K562 (cell line): ENCODE results near the gene C16orf74.

ENCODE experiments used
- NCOA2 ChIP-seq, 2 experiments: fragments of 450-650 bp; IDR thresholded peaks; 2 replicates each; pipeline ENCODE4 v1.6.1; 2018; ENCODE audit warnings: mild to moderate bottlenecking in 2 of 2, moderate library complexity in 1 of 2; ENCODE audit not compliant: partially characterized antibody in 2 of 2
- POLR2AphosphoS5 ChIP-seq: IDR thresholded peaks from 2 replicates; pipeline ENCODE4 v1.6.1; 2011; ENCODE audit warnings: mild to moderate bottlenecking, low read depth, low read length, moderate library complexity; ENCODE audit not compliant: control insufficient read depth, insufficient read depth
- ZNF407 ChIP-seq: fragments of 450-650 bp; IDR thresholded peaks from 2 replicates; pipeline ENCODE4 v1.6.1; 2016; ENCODE audit warnings: low read depth
- TF ChIP-seq, protein P1 (sequence below): fragments of 450-650 bp; IDR thresholded peaks from 2 replicates; pipeline ENCODE4 v1.6.1; 2018; ENCODE audit not compliant: partially characterized antibody
- TF ChIP-seq, protein P2 (sequence below): sonication (generic); formaldehyde crosslinking; IDR thresholded peaks from 2 replicates; pipeline ENCODE4 v1.8.1; 2022; ENCODE audit warnings: missing genetic modification reagents

DNA sequence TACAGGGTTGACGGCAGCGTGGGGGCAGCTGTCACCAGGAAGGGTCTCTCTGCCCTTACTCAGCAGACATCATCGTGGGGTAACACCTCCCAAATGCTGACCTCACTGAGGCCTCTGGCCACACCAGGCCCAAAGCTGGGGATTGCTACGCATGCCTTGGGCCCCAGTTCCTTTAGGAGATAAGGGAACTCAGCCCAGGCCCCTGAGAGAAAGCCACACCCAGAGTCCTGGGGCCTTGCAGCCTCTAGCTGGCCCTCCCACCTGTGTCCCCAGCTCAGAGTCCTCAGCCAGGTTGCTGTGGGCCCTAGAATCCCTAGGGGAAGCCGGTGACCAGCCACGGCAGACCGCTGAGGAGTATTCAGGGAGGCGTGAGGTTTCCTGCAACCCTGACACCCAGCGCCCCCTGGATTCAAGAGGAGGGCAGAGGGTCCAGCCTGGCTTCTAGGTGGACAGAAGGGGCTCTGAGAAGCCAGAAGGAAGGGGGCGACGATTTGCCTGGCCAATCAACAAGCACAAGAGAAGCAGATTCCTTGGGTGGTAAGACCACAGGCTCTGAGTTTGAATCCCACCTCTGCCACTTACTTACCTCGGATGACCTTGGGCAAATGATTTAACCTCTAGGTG, 51.8 kb downstream of the C16orf74 start:
- TF ChIP-seq POLR2AphosphoS5: no peak
- no peak for TF ChIP-seq ZNF407
- TF ChIP-seq, protein P1, sequence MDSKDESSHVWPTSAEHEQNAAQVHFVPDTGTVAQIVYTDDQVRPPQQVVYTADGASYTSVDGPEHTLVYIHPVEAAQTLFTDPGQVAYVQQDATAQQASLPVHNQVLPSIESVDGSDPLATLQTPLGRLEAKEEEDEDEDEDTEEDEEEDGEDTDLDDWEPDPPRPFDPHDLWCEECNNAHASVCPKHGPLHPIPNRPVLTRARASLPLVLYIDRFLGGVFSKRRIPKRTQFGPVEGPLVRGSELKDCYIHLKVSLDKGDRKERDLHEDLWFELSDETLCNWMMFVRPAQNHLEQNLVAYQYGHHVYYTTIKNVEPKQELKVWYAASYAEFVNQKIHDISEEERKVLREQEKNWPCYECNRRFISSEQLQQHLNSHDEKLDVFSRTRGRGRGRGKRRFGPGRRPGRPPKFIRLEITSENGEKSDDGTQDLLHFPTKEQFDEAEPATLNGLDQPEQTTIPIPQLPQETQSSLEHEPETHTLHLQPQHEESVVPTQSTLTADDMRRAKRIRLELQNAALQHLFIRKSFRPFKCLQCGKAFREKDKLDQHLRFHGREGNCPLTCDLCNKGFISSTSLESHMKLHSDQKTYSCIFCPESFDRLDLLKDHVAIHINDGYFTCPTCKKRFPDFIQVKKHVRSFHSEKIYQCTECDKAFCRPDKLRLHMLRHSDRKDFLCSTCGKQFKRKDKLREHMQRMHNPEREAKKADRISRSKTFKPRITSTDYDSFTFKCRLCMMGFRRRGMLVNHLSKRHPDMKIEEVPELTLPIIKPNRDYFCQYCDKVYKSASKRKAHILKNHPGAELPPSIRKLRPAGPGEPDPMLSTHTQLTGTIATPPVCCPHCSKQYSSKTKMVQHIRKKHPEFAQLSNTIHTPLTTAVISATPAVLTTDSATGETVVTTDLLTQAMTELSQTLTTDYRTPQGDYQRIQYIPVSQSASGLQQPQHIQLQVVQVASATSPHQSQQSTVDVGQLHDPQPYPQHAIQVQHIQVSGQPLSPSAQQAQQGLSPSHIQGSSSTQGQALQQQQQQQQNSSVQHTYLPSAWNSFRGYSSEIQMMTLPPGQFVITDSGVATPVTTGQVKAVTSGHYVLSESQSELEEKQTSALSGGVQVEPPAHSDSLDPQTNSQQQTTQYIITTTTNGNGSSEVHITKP: no peak
- TF ChIP-seq, protein P2, sequence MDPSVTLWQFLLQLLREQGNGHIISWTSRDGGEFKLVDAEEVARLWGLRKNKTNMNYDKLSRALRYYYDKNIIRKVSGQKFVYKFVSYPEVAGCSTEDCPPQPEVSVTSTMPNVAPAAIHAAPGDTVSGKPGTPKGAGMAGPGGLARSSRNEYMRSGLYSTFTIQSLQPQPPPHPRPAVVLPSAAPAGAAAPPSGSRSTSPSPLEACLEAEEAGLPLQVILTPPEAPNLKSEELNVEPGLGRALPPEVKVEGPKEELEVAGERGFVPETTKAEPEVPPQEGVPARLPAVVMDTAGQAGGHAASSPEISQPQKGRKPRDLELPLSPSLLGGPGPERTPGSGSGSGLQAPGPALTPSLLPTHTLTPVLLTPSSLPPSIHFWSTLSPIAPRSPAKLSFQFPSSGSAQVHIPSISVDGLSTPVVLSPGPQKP (CRISPR knock-in tag): no peak
- TF ChIP-seq NCOA2 (IDR thresholded peaks at IDR 0.05; ENCODE audit: partially characterized antibody in 2 of 2): no peak
